ENCODE results near the gene SFI1.

SFI1 gene

DNA sequence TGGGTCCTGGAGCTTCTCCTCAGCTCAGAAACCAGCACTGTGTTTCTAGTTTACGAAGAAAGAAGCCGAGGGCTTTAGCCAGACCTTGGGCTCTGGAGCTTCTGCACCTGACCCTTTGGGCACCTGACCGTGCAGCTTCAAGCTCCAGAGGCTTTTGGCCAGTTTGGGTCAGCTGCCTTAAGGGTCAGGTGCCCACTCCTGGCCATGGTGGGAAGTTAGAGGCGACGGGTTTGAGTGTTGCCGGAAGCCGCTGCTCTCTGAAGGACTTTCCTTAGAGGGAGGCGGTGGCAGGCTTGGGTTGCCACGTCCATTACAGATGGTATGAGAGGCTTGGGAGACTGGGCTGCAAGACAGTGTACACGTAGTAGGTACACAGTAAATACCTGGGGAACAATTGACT lies 113.4 kb downstream of the SFI1 start:
- ChIA-PET POLR2A (no interaction called here), CTCF (interaction anchor here (1.1 kb wide), 1 partner anchor 21 kb away, joined by 3 read pairs; no protein-coding TSS in a partner anchor)
- DNase-seq (ENCODE audit: low read depth, low spot score), result no peak
- TF ChIP-seq, protein P1, sequence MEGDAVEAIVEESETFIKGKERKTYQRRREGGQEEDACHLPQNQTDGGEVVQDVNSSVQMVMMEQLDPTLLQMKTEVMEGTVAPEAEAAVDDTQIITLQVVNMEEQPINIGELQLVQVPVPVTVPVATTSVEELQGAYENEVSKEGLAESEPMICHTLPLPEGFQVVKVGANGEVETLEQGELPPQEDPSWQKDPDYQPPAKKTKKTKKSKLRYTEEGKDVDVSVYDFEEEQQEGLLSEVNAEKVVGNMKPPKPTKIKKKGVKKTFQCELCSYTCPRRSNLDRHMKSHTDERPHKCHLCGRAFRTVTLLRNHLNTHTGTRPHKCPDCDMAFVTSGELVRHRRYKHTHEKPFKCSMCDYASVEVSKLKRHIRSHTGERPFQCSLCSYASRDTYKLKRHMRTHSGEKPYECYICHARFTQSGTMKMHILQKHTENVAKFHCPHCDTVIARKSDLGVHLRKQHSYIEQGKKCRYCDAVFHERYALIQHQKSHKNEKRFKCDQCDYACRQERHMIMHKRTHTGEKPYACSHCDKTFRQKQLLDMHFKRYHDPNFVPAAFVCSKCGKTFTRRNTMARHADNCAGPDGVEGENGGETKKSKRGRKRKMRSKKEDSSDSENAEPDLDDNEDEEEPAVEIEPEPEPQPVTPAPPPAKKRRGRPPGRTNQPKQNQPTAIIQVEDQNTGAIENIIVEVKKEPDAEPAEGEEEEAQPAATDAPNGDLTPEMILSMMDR (IDR thresholded peaks at IDR 0.05; ENCODE audit: insufficient read depth, low read length, missing control alignments), result no peak
- no peak overlapping the region for H3K4me3 ChIP-seq (ENCODE audit: low read depth, low read length)

DNA sequence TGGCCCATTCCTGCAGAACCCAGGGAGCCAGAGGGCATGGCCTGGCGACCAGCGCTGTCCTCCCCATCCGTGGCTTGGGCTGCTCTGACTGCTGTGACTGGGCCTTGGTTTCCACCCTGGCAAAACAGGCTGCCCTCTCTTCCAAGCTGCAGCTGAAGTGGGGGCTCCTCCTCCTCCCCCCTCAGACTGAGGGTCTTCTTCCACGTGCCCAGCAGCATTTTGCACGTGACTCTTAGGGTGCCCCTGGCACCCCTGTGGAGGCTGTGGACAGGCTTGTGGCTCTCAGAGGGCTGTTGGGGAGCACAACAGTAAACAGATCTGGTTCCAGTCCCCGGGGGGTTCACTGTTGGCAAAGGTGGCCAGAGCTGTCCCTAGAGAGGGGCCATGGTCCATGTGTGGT lies 114.3 kb downstream of the SFI1 start:
- CTCF ChIA-PET, result no interaction called here
- POLR2A ChIA-PET, result no interaction called here
- TF ChIP-seq, protein P1 (IDR thresholded peaks at IDR 0.05; ENCODE audit: insufficient read depth, low read length, missing control alignments), result no peak
- no peak overlapping the region for H3K4me3 ChIP-seq (ENCODE audit: low read depth, low read length)
- no peak for DNase-seq (ENCODE audit: low read depth, low spot score)

DNA sequence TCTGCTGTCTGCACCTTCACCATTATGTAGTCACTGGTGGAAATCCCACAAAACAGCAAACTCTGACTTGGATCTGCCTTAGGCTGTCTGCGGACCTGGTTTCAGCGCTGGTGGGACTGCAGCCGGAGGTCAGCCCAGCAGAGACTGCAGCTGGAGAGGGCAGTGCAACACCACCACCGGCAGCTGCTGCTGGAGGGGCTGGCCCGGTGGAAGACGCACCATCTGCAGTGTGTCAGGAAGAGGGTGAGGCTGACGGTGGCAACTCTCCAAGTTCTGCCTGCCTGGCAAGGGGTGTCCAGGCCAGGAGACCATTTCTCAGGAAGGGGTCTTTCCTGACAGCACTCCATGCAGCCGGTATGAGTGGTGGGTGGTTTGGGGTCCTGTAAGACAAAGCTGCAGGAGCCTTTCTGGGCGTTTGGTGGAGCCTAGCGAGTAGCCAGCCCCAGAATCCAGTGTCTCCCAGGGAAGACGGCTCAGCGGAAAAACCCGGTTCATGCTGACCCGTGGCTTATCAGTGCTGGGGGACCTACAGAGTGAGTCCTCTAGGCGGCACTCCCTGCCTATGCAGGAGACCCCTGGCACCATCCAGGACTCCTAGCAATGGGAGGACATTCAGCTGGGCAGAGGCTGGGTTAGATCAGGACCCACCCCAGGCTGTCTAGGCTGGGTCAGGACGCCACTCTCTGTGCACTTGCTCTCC lies 114.9 kb downstream of the SFI1 start:
- DNase-seq (ENCODE audit: low read depth, low spot score), result no peak
- CTCF ChIA-PET, result interaction anchor here (0.7 kb wide), 1 partner anchor 20 kb away, joined by 3 read pairs; no protein-coding TSS in a partner anchor
- POLR2A ChIA-PET, result no interaction called here
- TF ChIP-seq, protein P1 (IDR thresholded peaks at IDR 0.05; ENCODE audit: insufficient read depth, low read length, missing control alignments), result no peak
- no peak overlapping the region for H3K4me3 ChIP-seq (ENCODE audit: low read depth, low read length)

DNA sequence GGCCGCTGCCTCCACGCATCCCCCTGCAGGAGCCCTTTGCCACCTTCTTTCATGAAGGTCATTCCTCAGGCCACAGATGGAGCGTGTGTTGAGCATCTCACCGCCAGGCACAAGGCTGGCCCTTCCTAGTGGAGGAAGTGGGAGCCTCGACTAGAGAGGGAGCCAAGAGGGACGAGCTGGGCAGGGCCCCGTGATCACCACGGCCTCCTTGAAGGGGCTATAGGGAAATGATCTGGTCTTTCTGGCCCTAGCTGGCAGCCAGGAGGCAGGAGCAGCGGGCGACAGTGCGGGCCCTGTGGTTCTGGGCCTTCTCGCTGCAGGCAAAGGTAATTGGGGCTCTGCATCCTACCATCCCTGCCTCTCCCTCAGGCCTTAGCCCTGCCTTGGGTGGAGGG lies 116.6 kb downstream of the SFI1 start:
- TF ChIP-seq, protein P1 (IDR thresholded peaks at IDR 0.05; ENCODE audit: insufficient read depth, low read length, missing control alignments), result no peak
- ChIA-PET CTCF (no interaction called here), POLR2A (no interaction called here)
- DNase-seq (ENCODE audit: low read depth, low spot score), result no peak
- no peak overlapping the region for H3K4me3 ChIP-seq (ENCODE audit: low read depth, low read length)

DNA sequence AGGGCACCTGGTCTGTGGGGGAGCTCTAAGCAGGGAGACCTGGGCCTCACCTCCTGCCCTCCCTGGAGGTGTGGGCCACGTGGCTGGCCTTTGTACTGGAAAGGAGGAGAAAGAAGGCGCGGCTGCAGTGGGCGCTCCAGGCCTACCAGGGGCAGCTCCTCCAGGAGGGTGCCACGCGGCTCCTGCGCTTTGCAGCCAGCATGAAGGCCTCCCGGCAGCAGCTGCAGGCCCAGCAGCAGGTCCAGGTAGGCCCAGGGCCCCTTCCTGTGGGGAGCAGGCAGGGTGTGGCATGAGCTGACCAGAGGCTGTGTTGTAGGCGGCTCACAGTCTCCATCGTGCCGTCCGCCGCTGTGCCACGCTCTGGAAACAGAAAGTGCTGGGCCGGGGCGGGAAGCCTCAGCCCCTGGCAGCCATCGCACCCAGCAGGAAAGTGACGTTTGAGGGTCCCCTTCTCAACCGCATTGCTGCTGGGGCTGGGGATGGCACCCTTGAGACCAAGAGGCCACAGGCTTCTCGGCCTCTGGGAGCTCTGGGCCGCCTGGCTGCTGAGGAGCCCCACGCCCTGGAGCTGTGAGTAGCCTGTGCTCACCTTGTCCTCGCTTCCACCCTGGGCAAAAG lies 117.1 kb downstream of the SFI1 start:
- CTCF ChIA-PET, result interaction anchor here (1.1 to 1.8 kb wide), 3 partner anchors 10 to 57 kb away, joined by 3 to 8 read pairs (median 4); no protein-coding TSS in a partner anchor
- TF ChIP-seq, protein P1 (IDR thresholded peaks at IDR 0.05; ENCODE audit: insufficient read depth, low read length, missing control alignments), result no peak
- DNase-seq (ENCODE audit: low read depth, low spot score), result no peak
- H3K4me3 ChIP-seq (ENCODE audit: low read depth, low read length), result no peak overlapping the region
- POLR2A ChIA-PET, result no interaction called here

DNA sequence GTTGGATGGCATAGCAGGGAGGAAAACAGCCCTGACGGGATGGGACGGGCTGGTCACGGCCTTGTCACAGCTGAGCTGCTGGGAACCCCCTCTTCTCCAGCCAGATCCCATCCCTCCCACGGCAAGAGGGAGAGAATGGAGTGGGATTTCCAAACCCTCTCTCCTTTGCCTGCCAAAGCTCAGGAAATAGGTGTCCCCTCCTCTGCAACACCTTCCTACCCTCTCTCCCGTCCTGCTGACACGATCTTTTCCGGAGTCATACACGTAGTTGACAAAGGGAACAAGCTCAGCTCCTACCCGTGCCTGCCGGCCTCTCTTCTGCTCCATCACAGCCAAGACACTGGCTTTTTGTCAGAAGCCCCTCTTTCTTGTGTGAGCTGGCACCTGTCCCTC lies 117.6 kb downstream of the SFI1 start:
- ChIA-PET CTCF (interaction anchor here (1.1 to 1.8 kb wide), 3 partner anchors 11 to 57 kb away, joined by 3 to 8 read pairs (median 4); no protein-coding TSS in a partner anchor), POLR2A (no interaction called here)
- no peak overlapping the region for H3K4me3 ChIP-seq (ENCODE audit: low read depth, low read length)
- no peak for DNase-seq (ENCODE audit: low read depth, low spot score)
- TF ChIP-seq, protein P1 (IDR thresholded peaks at IDR 0.05; ENCODE audit: insufficient read depth, low read length, missing control alignments), result no peak

All from AG04449 (cell line).